Endothelial cell of umbilical vein (primary cell): ENCODE measurements around the gene CHCHD3. TPM values are rescaled to one million over a fixed set of nuclear protein-coding genes. Genes with fewer than 3 reads are reported as not detected.

Experiments used
- BruUV-seq: library from RNA; stranded (reverse); fragments of 400-500 nt; replicated peaks from 2 replicates; lab custom pipeline; 2021; lab: Mats Ljungman, UMichigan
- CTCF ChIA-PET: fragments of 300-600, 350-600 bp; sonication (Branson Sonifier 250); formaldehyde crosslinking; loops from one replicate; lab custom pipeline; 2021; ENCODE audit warnings: antibody characterized with exemption, inconsistent platforms; lab: Charles Lee
- POLR2A ChIA-PET: fragments of 300-600, 350-600 bp; sonication (Branson Sonifier 250); formaldehyde crosslinking; loops from one replicate; lab custom pipeline; 2021; ENCODE audit warnings: antibody characterized with exemption, inconsistent platforms; lab: Charles Lee
- DNase-seq: peaks from one replicate; pipeline ENCODE4 v3.0.0-alpha.2; 2011; ENCODE audit warnings: low read depth, low spot score
- FAIRE-seq: peaks from 2 replicates; lab custom pipeline; 2011; peaks lifted over from hg19 to GRCh38; lab: Jason Lieb, UNC
- H2AFZ ChIP-seq: 2 replicates; pipeline ENCODE4 v1.6.0; 2012; ENCODE audit warnings: low read depth, low read length, control low read depth, inconsistent platforms
- H3K27ac ChIP-seq: 2 replicates; pipeline ENCODE4 v1.5.1; 2011; ENCODE audit warnings: low read depth, mild to moderate bottlenecking, control low read depth, low read length, moderate library complexity; ENCODE audit not compliant: insufficient read depth
- H3K27me3 ChIP-seq, 2 experiments: 2 replicates each; pipeline versions ENCODE4 v1.6.0 to v1.6.1; 2011; ENCODE audit warnings: low read length in 2 of 2, mixed read lengths in 1 of 2; ENCODE audit not compliant: control insufficient read depth in 2 of 2, insufficient read depth in 2 of 2
- H3K36me3 ChIP-seq, 2 experiments: 2 replicates in 1 of 2; 3 replicates in 1 of 2; pipeline ENCODE4 v1.5.1; 2011; ENCODE audit warnings: low read length in 2 of 2, mild to moderate bottlenecking in 1 of 2, moderate library complexity in 1 of 2; ENCODE audit not compliant: control insufficient read depth in 2 of 2, insufficient read depth in 2 of 2; ENCODE audit errors: extremely low read depth in 1 of 2
- H3K4me1 ChIP-seq: 3 replicates; pipeline ENCODE4 v1.5.1; 2011; ENCODE audit warnings: mild to moderate bottlenecking, low read length; ENCODE audit not compliant: control insufficient read depth, insufficient read depth; ENCODE audit errors: extremely low read depth
- H3K4me2 ChIP-seq: 2 replicates; pipeline ENCODE4 v1.6.1; 2011; ENCODE audit warnings: low read length, control low read depth, mixed read lengths; ENCODE audit not compliant: insufficient read depth
- H3K4me3 ChIP-seq, 3 experiments: fragments of 200-600 bp in 1 of 3; sonication (generic), shearing (Covaris generic) in 1 of 3; replicated peaks in 1 of 3; 2 replicates each; pipeline ENCODE4 v1.5.1; 2011 to 2016; ENCODE audit warnings: control low read depth in 3 of 3, low read length in 3 of 3, mild to moderate bottlenecking in 2 of 3, inconsistent platforms in 1 of 3, low read depth in 1 of 3, moderate library complexity in 1 of 3; ENCODE audit not compliant: insufficient read depth in 1 of 3
- H3K79me2 ChIP-seq: 2 replicates; pipeline ENCODE4 v1.6.0; 2012; ENCODE audit warnings: low read length, inconsistent platforms; ENCODE audit not compliant: control insufficient read depth, insufficient read depth
- H3K9ac ChIP-seq: replicated peaks from 2 replicates; pipeline ENCODE3; 2011; ENCODE audit warnings: low read length, control low read depth; ENCODE audit not compliant: insufficient read depth; ENCODE audit errors: extremely low read depth
- H3K9me1 ChIP-seq: replicated peaks from 3 replicates; pipeline ENCODE4 v1.6.0; 2011; ENCODE audit warnings: mild to moderate bottlenecking, low read length; ENCODE audit not compliant: control insufficient read depth, insufficient read depth; ENCODE audit errors: extremely low read depth
- H3K9me3 ChIP-seq: replicated peaks from 2 replicates; pipeline ENCODE4 v1.5.1; 2012; ENCODE audit warnings: low read length, inconsistent platforms; ENCODE audit not compliant: control insufficient read depth, insufficient read depth
- H4K20me1 ChIP-seq: replicated peaks from 2 replicates; pipeline ENCODE3; 2011; ENCODE audit warnings: mild to moderate bottlenecking, low read length; ENCODE audit not compliant: control insufficient read depth, insufficient read depth; ENCODE audit errors: extremely low read depth
- EZH2 ChIP-seq: IDR thresholded peaks from 2 replicates; pipeline ENCODE4 v1.6.1; 2012; ENCODE audit warnings: borderline replicate concordance, low read depth, mild to moderate bottlenecking, moderate library complexity, low read length, inconsistent platforms; ENCODE audit not compliant: severe bottlenecking
- FOS ChIP-seq: IDR thresholded peaks from 2 replicates; pipeline ENCODE4 v1.6.1; 2011; ENCODE audit warnings: mild to moderate bottlenecking, low read length, moderate library complexity, borderline replicate concordance; ENCODE audit not compliant: insufficient read depth
- GATA2 ChIP-seq: IDR thresholded peaks from 2 replicates; pipeline ENCODE4 v1.7.0; 2011; ENCODE audit warnings: low read depth, mild to moderate bottlenecking, moderate library complexity, mixed read lengths, low read length; ENCODE audit not compliant: insufficient read length, insufficient read depth
- JUN ChIP-seq: IDR thresholded peaks from 2 replicates; pipeline ENCODE4 v1.6.1; 2011; ENCODE audit warnings: borderline replicate concordance, low read depth; ENCODE audit not compliant: insufficient read length, insufficient read depth
- MYC ChIP-seq: IDR thresholded peaks from one replicate; pipeline ENCODE4 v1.6.1; 2011; ENCODE audit warnings: mild to moderate bottlenecking, low read depth, low read length
- POLR2A ChIP-seq: IDR thresholded peaks from 2 replicates; pipeline ENCODE4 v1.6.1; 2012; ENCODE audit warnings: low read depth, mild to moderate bottlenecking, control low read depth, low read length
- POLR2AphosphoS5 ChIP-seq: IDR thresholded peaks from 2 replicates; pipeline ENCODE4 v1.6.1; 2012; ENCODE audit warnings: low read depth, mild to moderate bottlenecking, control low read depth, low read length, moderate library complexity; ENCODE audit not compliant: insufficient read depth
- dilution Hi-C: fragments of 300-500 bp; cut with MboI; formaldehyde crosslinking; loops from one replicate; pipeline ENCODE4 v1.15.0; 2019; ENCODE audit warnings: low sequenced_read_pairs; ENCODE audit not compliant: extremely low pct_ligation_motif_present
- intact Hi-C: fragments of 100-400 bp; cut with micrococcal nuclease; formaldehyde crosslinking; loops from one replicate; pipeline ENCODE4 v1.10.0; 2022
- polyA plus RNA-seq, 4 experiments: library from polyadenylated mRNA; depleted of rRNA in 3 of 4; stranded (reverse) in 3 of 4; unstranded in 1 of 4; fragments of >200 nt; gene quantifications; 2 replicates each; pipeline versions ENCODE4 v1.2.1 to v1.2.3, GENCODE V29; 2011 to 2012; ENCODE audit warnings: missing spikeins in 1 of 4
- total RNA-seq: library from RNA; stranded (reverse); gene quantifications from 2 replicates; pipeline ENCODE4 v1.2.3, GENCODE V29; 2021
- TF ChIP-seq, protein P1 (sequence below): IDR thresholded peaks from 2 replicates; pipeline ENCODE4 v1.6.1; 2011; ENCODE audit not compliant: insufficient read depth, insufficient read length

CHCHD3 gene
- total and polyA plus RNA-seq, 2 donors (not counting 3 experiments of a cell fraction or from before 2014, with no cell fraction given): 22.0 to 63.7 TPM

DNA sequence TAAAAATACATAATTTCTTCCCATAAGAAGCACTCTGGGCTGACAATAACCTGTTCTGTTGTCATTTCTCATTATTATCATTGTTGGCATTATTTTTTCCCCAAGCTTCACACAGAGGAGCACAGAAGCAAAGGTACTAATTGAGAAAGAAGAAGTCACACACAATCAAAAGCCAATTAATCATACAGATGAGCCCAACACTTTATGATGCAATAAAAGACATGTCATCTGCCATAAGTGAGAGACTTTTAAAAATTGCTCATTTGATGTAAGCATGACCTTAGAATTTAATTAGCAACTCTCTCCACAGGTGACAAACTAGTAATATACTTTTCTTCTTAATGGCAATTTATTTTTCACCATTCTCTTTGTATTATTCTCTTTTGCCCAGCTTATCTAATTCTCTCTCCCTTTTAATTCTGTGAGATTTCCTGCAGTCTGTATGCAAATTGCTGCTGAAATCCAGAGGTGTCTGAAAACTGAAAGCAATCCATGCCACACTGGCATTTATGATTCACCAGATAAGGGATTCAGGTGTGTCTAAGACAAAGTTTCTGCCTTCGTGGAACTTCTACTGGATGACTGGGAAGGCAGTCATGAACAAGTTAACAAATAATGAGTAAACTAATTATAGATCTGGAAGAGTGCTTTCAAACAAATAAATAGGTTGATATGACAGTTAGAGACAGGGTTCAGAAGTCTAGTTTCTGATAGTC is 203.5 kb downstream of the CHCHD3 start:
- no peaks in the 10 kb centered on the region for H3K79me2 ChIP-seq
- no peaks in the 10 kb centered on the region for H3K9me1 ChIP-seq
- intact Hi-C loops (no loop called here), dilution Hi-C loops (no loop called here)
- FAIRE-seq (no peak), DNase-seq (no peak)
- H3K27me3 ChIP-seq: no peaks in the 10 kb centered on the region
- no peak overlapping the region for H3K27ac ChIP-seq
- H3K4me1 ChIP-seq: no peaks in the 10 kb centered on the region
- H3K9me3 ChIP-seq: no peaks in the 10 kb centered on the region
- no peak overlapping the region for H3K4me3 ChIP-seq
- no peak overlapping the region for H3K4me2 ChIP-seq
- ChIA-PET POLR2A (no interaction called here), CTCF (interaction anchor here (1.8 kb wide), 1 partner anchor 20 kb away, joined by 5 read pairs; no protein-coding TSS in a partner anchor)
- no TSS peak for BruUV-seq
- no peak overlapping the region for H2AFZ ChIP-seq
- no peaks in the 10 kb centered on the region for H3K36me3 ChIP-seq
- H4K20me1 ChIP-seq: peaks cover 3% of the 10 kb centered on the region
- TF ChIP-seq MYC (no peak), POLR2AphosphoS5 (no peak), GATA2 (no peak)
- no peak overlapping the region for H3K9ac ChIP-seq

GRCh38 chr7:132877573-132877972 is 204.3 kb downstream of the CHCHD3 start:
- ChIA-PET CTCF (no interaction called here), POLR2A (no interaction called here)
- Histone ChIP-seq H3K36me3 (no peaks in the 10 kb centered on the region), H2AFZ (no peak overlapping the region), H3K27ac (no peak overlapping the region), H3K9ac (no peak overlapping the region), H3K79me2 (no peaks in the 10 kb centered on the region), H3K4me3 (no peak overlapping the region), H3K27me3 (no peaks in the 10 kb centered on the region), H4K20me1 (peaks cover 3% of the 10 kb centered on the region), H3K9me3 (no peaks in the 10 kb centered on the region), H3K9me1 (no peaks in the 10 kb centered on the region), H3K4me1 (no peaks in the 10 kb centered on the region), H3K4me2 (no peak overlapping the region)
- intact Hi-C loops (no loop called here), dilution Hi-C loops (no loop called here)
- DNase-seq (no peak), FAIRE-seq (no peak)
- TF ChIP-seq POLR2A (no peak), MYC (no peak), FOS (no peak), GATA2 (no peak), EZH2 (no peak), JUN (no peak)
- TF ChIP-seq, protein P1, sequence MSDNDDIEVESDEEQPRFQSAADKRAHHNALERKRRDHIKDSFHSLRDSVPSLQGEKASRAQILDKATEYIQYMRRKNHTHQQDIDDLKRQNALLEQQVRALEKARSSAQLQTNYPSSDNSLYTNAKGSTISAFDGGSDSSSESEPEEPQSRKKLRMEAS: no peak
- no TSS peak for BruUV-seq
